Smooth muscle cell of the pulmonary artery (primary cell): ENCODE measurements around the gene GPR52. TPM values are rescaled to one million over a fixed set of nuclear protein-coding genes. Genes with fewer than 3 reads are reported as not detected.

Source experiments
- total RNA-seq: library from RNA; depleted of rRNA; stranded (reverse); fragments of >200 nt; gene quantifications from 2 replicates; pipeline ENCODE4 v1.2.3, GENCODE V29; 2014

Gene GPR52
- total RNA-seq = 0.78 and 1.1 TPM in 2 replicates

GRCh38 chr1:174447866-174448530 is at the start of gene GPR52:
Gene GPR52, plus strand, starts transcription at chr1:174447964. Its CDS starts 148 bp downstream, at chr1:174448112.

